Peyer's patch (tissue), 4 donors: ENCODE measurements around the gene TERB1. TPM values are rescaled to one million over a fixed set of nuclear protein-coding genes. Genes with fewer than 3 reads are reported as not detected.

ENCODE experiments used
- DNase-seq, 3 donors: peaks; one replicate each; pipeline ENCODE4 v3.0.0-alpha.2; 2017 to 2019
- H3K27ac ChIP-seq, 4 donors: fragments of 200-600 bp; sonication (generic); one replicate each; pipeline ENCODE4 v1.5.1; 2016 to 2019
- H3K27me3 ChIP-seq, 2 donors: fragments of 200-600 bp; sonication (generic); one replicate each; pipeline ENCODE4 v1.5.1; 2019
- H3K36me3 ChIP-seq, 3 donors: fragments of 200-600 bp; sonication (generic); one replicate each; pipeline ENCODE4 v1.5.1; 2016 to 2019
- H3K4me1 ChIP-seq, 4 donors: fragments of 200-600 bp; sonication (generic); one replicate each; pipeline ENCODE4 v1.5.1; 2016 to 2019
- H3K4me3 ChIP-seq, 4 donors: fragments of 200-600 bp; sonication (generic); 1 replicate in 3 of 4; 2 replicates in 1 of 4; pipeline ENCODE4 v1.5.1; 2016 to 2019; ENCODE audit warnings: mild to moderate bottlenecking in 1 of 4
- H3K9me3 ChIP-seq, 4 donors: fragments of 200-600 bp; sonication (generic); one replicate each; pipeline ENCODE4 v1.5.1; 2016 to 2019; ENCODE audit warnings: mild to moderate bottlenecking in 1 of 4
- CTCF ChIP-seq, 6 experiments: fragments of 450-650 bp in 4 of 6; fragments of 200-600 bp in 2 of 6; sonication (generic) in 1 of 6; IDR thresholded peaks; one replicate each; pipeline ENCODE4 v1.5.1; 2017 to 2019; ENCODE audit warnings: antibody characterized with exemption in 6 of 6, mild to moderate bottlenecking in 3 of 6, moderate library complexity in 1 of 6
- POLR2A ChIP-seq, 2 donors: fragments of 450-650 bp; IDR thresholded peaks; one replicate each; pipeline ENCODE4 v1.5.1; 2017; ENCODE audit warnings: antibody characterized with exemption in 2 of 2, mild to moderate bottlenecking in 2 of 2, moderate library complexity in 2 of 2
- total RNA-seq, 4 donors: library from RNA; depleted of rRNA; stranded (reverse); fragments of >200 nt; gene quantifications; one replicate each; pipeline ENCODE4 v1.1.0, GENCODE V29; 2016

The TERB1 gene
- total RNA-seq, 4 donors from 2014 or later, result 0.40 TPM; not detected in 3

- Histone ChIP-seq H3K36me3 (peaks cover 0 to 74% (median 0%) of the 10 kb centered on the region in 3 donors), H3K9me3 (no peaks in the 10 kb centered on the region), H3K27ac (no peak overlapping the region), H3K4me3 (no peak overlapping the region), H3K4me1 (peaks cover 0 to 6% (median 1%) of the 10 kb centered on the region in 4 donors), H3K27me3 (no peaks in the 10 kb centered on the region)
- DNase-seq, result no peak
- TF ChIP-seq CTCF (IDR thresholded peaks at IDR 0.05) (no peak), POLR2A (IDR thresholded peaks at IDR 0.05) (no peak)
Observed at GRCh38 chr16:66824006-66824405, 22.6 kb upstream of the TERB1 start.

- no peak overlapping the region for H3K27ac ChIP-seq
- no peaks in the 10 kb centered on the region for H3K27me3 ChIP-seq
- peaks cover 0 to 97% (median 0%) of the 10 kb centered on the region in 3 donors for H3K36me3 ChIP-seq
- no peak overlapping the region for H3K4me3 ChIP-seq
- H3K9me3 ChIP-seq, result no peaks in the 10 kb centered on the region
- TF ChIP-seq CTCF (IDR thresholded peaks at IDR 0.05) (no peak), POLR2A (IDR thresholded peaks at IDR 0.05) (no peak)
- H3K4me1 ChIP-seq, result no peaks in the 10 kb centered on the region
- no peak for DNase-seq
Observed at GRCh38 chr16:66814734-66815133, 13.3 kb upstream of the TERB1 start.

- peaks cover 0 to 93% (median 3%) of the 10 kb centered on the region in 3 donors for H3K36me3 ChIP-seq
- no peak overlapping the region for H3K27ac ChIP-seq
- H3K4me1 ChIP-seq, result no peaks in the 10 kb centered on the region
- H3K27me3 ChIP-seq, result no peaks in the 10 kb centered on the region
- no peak for DNase-seq
- H3K9me3 ChIP-seq, result no peaks in the 10 kb centered on the region
- TF ChIP-seq CTCF (IDR thresholded peaks at IDR 0.05) (no peak), POLR2A (IDR thresholded peaks at IDR 0.05) (no peak)
- H3K4me3 ChIP-seq, result no peak overlapping the region
Observed at GRCh38 chr16:66811043-66811442, 9.7 kb upstream of the TERB1 start.

GRCh38 chr16:66810391-66810790, 9.0 kb upstream of the TERB1 start:
- H3K36me3 ChIP-seq, result peaks cover 0 to 93% (median 3%) of the 10 kb centered on the region in 3 donors
- no peak for DNase-seq

GRCh38 chr16:66809765-66810164, 8.4 kb upstream of the TERB1 start:
- Histone ChIP-seq H3K36me3 (peaks cover 0 to 93% (median 3%) of the 10 kb centered on the region in 3 donors), H3K4me1 (no peaks in the 10 kb centered on the region), H3K9me3 (no peaks in the 10 kb centered on the region)

More at GRCh38 chr16:66810391-66810790, 9.0 kb upstream of the TERB1 start:
- H3K4me3 ChIP-seq, result no peak overlapping the region
- no peaks in the 10 kb centered on the region for H3K27me3 ChIP-seq
- TF ChIP-seq CTCF (IDR thresholded peaks at IDR 0.05) (no peak), POLR2A (IDR thresholded peaks at IDR 0.05) (no peak)
- no peaks in the 10 kb centered on the region for H3K9me3 ChIP-seq
- H3K4me1 ChIP-seq, result no peaks in the 10 kb centered on the region
- H3K27ac ChIP-seq, result no peak overlapping the region

More at GRCh38 chr16:66809765-66810164, 8.4 kb upstream of the TERB1 start:
- no peaks in the 10 kb centered on the region for H3K27me3 ChIP-seq
- no peak overlapping the region for H3K27ac ChIP-seq
- H3K4me3 ChIP-seq, result no peak overlapping the region
- DNase-seq, result no peak
- TF ChIP-seq POLR2A (IDR thresholded peaks at IDR 0.05) (no peak), CTCF (IDR thresholded peaks at IDR 0.05) (no peak)
